HG03108 (cell line): ENCODE data around the gene DNMT3A.

Source experiments
- ATAC-seq: cut with Tn5 transposase; IDR thresholded peaks from one replicate; pipeline ENCODE4 v1.9.1; 2021; ENCODE audit warnings: moderate library complexity; ENCODE audit not compliant: unreplicated experiment

The DNMT3A gene

DNA sequence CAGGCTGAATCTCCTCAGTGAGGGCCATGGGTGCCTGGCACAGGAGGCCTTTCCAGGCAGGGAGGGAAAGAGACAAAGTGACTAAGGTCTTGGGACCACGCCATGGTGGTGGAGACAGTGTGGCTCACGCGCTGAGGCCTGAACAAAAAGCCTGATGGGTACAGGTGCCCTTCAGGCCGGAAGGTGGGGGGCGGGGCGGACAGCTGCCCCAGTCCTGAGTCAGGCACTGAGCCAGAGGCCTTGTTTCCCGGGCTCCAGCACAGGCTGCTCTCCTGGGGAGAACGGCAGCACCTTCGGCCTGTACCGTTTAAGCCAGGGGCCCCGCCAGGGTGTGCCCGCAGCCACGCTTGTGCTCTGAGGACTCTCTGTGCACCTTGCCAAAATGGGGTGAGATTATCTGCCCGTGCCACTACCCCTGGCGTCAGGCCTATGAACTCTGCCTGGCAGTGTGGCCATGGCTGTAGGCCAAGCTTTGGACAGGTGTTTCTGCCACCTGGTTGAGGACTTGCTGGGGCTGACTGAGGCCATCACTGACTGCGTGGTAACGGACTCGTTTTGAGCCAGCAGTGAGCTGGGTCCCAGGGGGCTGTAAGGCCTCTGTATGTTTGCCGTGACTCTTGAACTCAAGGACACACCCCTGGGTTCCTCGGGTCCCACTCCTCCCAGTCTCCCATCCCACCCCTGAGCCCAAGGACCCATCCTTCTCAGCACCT is 31.7 kb upstream of the DNMT3A start:
- ATAC-seq = no peak

DNA sequence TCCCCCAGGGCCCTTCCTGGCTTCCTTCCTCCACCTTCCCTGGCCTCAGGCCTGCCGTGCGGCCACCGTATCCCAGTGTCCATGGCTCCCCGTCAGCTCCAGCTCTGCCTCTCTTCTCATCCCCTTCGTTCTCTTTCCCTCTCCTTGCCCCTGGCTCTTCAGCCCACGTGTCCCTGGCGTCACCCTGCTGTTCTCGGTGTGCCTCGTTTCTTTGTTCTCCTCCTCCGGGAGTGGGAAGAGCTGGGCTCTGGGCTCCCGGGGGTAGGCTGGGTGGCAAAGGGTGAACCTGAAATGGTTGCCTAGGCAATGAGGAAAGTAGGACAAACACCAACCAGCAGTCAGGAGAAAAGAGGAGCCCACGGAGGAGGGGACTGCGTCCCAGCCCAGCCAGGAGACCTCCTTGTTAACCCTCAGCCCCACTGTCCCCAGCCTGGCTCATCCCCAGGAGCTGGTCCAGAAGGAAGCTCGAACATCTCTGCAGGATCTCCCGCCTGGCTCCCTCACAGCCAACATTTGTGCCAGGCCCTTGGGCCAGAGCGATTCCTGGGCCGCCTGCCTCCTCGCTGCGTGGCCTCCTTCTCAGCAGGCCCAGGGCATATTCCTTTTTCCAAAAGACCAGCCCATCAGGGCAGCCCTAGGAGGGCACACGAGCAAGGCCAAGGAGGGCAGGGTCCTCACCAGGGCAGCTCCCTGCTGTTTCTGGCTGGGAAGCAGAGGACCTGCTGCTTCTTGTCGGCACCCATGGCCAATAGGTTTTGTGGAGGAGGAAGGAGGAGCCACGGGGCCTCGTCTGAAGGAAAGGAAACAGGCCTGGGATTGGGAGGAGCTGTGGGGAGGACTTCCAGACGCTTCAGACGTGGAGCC is 30.9 kb upstream of the DNMT3A start:
- ATAC-seq = no peak

DNA sequence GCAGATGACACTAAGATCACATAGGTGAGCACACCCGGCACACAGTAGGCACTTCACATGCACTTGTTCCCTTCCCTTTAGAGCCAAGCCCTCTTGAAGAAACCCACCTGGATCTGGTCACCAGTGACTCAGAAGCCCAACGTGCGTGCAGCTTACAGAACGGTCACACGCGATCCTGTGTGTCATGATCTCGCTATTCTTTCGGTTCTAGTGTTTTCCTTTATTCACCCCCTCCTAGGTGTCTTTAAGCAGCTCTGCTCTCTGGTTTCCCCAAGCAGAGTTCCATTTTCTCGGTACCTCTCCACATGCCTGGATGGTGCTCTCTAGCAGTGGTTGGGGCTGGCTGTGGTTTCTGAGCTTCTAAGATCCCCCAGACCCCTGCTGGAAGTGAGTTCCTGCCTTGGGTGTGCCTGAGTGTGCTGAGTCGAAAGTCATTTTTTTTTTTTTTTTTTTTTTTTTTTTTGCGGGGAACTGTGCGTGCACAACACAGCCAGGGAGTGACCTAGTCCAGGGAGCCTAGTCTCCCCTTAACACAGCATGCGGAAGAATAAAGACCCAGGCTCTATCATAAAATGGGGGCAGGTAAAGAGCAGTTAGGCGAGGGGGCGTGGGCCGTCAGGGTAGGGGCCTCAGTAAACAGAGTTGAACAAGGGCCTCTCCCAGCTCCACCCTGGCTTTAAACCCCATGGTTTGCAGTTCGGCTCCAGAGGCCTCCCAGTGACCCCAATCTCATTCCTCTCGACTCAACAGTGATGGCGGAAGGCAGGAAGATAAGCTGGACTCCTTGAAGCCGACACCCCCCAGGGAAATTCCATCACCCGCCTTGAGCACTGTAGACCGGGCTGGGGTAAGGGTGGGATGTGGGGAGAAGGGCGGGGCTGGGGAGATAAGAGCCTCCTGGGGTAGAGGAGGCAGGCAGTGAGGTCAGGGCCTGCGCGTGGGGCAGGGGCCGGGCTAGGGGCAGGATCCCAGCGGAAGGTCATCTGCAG is 29.8 kb upstream of the DNMT3A start:
- no peak for ATAC-seq

DNA sequence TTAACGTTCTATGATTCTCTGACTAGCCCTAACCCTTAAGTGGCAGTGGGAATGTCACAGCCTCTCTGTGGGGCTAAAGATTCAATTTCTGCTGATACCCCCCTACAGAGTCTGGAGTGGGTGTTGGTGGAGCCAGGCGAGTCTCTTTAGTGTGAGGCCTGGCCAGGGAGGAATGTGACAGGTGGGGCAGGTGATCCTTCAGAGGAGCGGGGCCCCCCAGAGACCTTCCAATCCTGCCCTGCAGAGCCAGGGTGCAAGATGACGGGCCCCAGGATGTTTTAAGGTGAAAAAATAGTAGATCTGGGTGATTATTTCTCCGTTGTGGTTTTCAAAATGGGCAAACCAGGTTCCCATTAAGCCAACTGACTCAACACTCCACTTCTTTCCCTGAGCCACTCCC is 28.2 kb upstream of the DNMT3A start:
- ATAC-seq = no peak

DNA sequence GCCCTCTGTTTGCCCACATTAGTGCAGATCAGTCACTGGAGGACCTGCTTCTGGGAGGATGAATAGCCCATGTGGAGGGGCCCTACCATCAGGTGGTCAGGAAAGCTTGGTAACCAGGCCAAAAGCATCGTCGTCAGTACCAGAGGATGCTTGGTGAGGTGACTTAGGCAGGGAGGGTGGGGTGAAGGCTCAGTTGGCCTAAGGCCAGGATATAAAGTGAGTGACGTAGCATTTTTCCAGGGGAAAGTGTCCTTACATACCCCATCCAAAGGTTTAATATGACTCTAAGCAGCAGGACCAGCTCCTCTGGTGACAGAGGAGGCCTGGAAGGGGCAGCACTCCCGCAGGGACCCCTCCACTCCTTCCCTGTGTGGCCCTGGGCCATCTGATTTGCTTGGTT is 27.7 kb upstream of the DNMT3A start:
- ATAC-seq = no peak

DNA sequence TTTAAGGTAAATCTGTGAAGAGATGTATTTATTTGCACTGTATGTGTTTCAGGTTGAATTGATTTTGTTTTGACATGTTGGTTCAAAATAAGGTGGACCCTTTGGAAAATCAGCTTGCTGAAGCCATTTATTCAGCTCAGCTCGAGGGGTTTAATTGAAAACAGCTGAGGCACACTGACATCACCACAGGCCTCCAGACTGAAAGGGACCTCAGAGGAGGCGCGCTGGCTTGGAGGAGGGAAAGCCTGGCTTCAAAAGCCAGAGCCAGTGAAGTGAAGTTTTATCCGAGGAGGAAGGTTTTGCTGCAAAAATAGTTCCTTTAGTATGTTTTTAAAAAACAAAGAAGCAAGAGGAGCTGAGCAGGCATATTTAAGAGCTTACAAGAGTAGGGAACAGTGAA is 26.9 kb upstream of the DNMT3A start:
- no peak for ATAC-seq

DNA sequence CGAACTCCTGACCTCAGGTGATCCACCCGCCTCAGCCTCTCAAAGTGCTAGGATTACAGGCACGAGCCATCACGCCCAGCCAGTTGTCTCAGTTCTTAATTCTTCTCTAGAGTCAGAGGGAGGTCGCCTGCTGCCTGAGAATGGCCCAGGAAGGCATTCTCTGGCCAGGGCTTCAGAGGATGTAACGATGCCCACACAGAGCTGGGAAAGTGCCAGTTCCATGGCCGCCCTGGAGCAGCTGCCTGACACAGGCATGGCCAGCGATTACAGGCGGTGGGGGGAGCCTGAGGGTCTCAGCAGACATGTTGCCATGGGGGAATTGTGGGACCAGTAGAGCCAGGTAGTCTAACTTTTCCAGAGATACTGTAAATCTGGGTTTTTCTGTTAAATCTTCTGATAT is 25.6 kb upstream of the DNMT3A start:
- no peak for ATAC-seq

DNA sequence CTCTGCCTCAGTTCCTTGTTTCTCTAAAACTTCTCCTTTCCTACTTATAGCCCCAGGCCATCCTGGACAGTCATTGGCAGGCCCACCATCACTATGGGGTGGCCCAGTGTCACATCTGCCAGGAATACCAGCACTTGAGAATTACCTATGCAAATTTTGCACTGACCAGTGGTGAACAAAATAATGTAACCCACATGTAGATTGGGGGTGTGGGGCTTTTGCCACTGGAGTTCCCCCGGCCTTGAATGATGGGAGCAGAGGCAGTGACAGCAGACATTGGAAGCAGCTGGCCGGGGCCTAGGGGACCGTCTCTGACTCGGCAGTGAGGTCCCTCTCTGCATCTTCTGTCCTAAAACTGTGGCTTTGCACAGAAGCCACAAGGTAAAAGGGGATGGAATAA is 24.9 kb upstream of the DNMT3A start:
- ATAC-seq = no peak

DNA sequence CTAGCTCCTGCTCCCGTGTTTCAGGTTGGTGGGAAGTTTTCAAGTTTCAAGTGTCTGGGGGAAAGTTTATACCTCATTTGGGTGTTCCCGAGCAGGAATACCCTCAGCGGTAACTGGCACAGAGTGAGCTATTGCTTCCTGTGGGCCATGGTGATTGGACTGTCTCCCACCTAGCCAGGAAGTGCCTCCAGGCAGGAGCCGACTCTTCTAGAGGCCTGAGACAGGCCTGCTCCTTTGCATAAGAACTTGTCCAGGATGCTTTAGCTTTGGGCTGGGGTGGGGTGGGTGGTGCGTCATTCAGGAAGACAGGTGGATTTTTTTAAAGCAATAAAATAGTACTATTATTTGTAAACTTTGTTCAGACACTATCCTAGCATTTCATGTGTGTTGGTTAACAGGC is 23.5 kb upstream of the DNMT3A start:
- no peak for ATAC-seq

DNA sequence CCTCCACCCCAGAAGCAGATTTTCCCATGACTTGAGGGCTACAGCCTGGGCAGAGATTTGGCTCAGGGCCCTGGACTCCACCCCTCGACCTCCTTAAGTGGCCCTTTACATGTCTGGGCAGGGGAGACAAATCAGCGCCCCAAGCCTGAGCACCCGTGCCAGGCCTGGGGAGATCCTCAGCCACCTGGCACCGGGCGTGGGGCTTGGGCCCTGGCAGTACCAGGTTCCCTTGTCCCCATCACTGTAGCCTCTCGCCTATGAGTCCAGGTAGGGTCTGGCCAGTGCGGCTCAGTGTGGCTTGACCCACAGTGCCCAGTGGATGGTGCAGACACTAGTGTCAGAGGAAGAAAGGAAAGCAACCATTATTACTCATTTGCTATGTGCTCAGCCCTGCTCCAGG is 22.0 kb upstream of the DNMT3A start:
- ATAC-seq = no peak

DNA sequence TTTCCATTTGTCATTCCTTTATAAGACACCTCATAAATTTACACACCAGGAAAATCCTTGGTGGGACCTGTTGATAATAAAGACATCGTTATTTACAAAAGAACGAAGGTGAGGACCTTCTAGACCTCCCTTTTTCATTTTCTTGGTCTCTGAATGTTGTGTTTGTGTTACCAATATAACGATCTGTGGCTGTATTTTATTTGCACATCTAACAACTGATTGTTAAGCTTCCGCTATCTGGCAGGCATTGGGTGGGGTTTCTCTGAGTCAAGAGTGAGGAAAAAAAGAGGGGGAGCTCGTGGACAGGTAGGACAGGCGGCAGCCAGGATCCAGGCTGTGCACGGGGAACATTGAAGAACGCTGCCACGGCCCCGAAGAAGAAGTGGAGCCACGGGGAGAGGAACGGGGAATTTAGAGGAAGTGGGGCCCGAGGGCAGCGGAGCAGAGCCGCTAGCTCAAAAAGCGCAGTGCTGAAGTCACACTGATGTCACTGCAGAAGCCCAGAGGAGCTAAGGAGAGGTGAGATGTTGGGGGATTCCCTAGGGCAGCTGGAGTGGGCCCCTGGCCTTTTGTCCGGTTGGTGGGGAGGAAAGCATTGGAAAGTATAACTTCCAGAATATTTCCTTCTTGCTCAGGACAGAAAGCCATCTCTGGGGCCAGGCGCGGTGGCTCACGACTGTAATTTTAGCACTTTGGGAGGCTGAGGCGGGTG is 20.9 kb upstream of the DNMT3A start:
- peak; percentile 75 for ATAC-seq

DNA sequence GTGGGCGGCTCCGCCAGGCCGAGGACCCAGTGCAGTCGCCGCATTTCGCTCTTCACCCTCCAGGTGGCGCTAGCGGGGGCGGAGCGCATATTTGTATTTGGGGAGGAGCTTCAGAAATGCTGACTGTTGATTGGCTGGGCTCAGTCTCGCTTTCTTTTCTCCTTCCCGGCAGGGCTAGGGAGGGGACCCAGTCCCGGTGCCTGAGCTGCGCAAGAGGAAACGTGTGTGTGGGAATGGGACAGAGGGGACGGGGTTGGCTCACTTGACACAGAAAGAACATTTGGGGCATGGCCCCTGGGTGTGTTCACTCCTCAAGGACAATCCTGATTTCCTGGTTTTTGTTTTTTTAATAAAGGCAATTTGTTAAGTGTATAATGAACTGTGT is 20.3 kb upstream of the DNMT3A start:
- peak; percentile 85 for ATAC-seq

DNA sequence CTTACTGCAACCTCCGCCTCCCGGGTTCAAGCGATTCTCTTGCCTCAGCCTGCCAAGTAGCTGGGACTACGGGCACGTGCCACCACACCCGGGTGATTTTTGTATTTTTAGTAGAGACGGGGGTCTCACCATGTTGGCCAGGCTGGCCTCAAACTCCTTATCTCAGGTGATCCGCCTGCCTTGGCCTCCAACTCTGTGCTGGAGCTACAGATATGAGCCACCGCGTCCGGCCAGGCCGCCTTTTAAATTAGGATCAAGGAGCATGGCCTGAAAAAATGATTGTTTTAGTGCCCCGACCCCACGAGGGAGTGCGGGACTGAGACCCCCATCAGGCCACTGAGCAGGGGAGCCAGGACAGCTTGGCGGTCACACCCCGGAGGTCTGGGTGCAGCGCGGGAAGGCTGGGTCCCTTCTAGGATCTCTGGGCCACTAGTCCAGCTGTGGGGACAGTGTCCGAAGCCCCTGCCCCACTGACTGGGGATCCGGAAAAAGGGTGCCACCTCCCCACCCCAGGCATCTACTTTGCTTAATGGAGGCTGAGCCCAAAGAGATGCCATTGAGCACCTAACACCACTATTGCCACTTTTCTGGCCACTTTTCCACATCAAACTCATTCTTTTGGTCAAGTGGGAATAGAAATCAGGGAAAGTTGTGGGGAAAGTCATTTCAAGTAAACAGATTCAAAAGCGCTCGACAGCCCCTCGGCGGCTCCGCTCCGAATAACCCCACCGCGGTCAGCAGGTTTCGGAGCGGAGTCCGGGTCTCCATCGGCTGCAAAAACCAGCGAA is 19.7 kb upstream of the DNMT3A start:
- no peak for ATAC-seq

DNA sequence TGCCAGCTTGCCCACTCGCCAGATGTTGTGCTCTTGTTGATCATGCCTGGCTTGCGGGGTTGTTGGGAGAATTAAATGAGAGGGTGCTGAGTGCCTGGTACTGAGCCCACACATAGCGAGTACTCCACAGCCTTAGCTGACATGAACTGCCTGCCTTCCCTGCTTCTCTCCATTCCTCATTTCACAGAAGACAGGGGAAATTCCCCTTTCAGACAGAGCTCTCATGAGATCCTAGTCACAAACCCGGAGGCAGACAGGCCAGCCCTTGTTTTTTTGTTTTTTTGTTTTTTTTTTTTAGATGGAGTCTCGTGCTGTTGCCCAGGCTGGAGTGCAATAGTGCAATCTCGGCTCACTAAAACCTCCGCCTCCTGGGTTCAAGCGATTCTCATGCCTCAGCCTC is 17.1 kb upstream of the DNMT3A start:
- ATAC-seq = no peak

DNA sequence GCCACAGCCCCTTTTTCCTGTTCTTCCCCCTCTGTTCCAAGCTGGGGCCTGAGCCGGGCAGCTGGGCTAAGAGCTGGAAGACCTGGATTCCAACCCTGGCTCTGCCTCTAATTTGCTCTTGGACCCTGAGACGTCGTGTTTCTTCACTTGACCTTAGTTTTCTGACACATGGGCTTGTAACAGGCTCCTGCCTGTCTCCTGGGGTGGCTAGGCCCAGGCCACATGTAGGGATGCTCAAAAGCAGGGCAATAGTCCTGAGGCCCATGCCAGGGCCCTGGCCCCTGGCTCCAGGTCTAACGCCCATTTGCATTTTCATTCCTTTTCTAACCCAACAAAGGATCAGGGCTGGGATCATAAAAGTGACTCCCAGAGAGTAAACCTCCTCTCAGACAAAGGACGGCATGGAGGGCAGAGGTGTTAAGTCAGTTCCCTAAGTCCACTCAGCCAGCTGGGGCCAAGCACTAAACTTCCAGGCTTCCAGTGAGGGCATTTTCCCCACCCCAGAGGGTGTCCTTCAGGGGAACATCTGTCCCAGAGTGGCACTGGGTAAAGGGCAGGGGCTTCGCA is 16.6 kb upstream of the DNMT3A start:
- no peak for ATAC-seq

DNA sequence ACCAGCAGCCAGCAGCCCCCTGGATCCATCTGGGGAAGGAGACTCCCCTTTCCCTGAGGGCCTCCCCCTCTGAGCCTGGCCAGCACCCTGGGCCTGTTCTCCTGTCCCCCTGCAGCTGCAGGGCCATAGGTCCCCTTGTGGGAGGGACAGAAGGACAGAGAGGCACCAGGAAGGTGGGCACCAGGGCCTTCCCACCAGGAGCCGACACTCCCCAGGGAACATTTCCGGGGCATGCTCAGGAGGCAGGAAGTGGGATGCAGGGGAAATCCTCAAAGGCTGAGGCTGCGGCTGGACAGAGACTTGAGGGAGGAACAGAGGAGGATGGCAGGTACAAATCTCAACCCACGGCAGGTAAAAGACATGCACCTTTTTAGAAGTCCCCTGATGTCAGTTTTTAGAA is 14.4 kb upstream of the DNMT3A start:
- ATAC-seq = no peak

DNA sequence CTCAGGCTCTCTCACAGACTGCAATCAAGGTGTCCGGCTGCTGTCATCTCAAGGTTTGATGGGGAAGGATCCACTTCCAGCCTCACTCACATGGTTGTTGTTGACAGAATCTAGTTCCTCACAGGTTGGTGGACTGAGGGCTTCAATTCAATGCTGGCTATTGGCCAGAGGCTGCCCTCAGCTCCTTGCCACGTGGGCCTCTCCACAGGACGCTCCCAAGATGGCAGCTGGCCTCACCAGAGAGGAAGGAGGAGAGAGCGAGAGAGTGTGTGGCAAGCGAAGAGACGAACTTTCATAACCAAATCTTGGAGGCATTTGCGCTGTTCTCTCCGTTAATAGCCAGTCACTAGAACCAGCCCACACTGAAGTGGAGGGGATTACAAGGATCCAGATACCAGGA is 13.5 kb upstream of the DNMT3A start:
- ATAC-seq = no peak

DNA sequence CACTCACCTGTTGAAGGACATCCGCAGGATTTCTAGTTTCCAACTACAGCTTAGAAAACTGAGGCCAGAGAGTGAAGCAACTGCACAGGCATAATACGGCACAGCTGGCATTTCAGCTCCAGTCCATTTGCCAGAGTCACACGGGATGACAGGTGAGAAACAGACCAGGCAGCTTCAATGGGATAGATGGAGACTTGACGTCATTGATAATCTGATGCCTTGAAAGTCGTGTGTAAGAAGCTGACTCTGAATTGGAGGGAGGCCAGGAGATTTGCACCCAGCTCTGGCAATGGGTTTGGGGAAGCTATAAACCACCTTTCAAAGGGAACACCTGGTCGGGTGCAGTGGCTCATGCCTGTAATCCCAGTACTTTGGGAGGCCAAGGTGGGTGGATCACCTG is 12.4 kb upstream of the DNMT3A start:
- no peak for ATAC-seq

DNA sequence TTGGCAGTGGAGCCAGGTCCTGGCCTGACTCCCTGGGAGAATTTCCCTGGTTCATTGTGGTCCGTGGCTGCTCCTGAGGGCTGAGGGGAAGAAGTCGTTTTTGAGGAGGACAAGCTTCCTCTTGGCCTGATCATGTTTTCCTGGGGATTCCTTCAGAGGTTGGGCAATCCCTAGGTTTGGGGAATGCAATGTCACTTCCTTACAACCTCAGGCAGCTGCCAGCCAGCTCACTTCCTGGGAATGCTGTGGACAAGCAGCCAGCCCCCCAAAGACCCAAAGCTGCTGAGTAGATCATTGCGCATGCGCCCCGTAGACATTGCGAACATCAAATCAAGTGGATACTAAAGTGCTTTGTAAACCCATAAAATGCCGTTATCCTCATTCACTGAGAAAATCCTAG is 7.7 kb upstream of the DNMT3A start:
- no peak for ATAC-seq

DNA sequence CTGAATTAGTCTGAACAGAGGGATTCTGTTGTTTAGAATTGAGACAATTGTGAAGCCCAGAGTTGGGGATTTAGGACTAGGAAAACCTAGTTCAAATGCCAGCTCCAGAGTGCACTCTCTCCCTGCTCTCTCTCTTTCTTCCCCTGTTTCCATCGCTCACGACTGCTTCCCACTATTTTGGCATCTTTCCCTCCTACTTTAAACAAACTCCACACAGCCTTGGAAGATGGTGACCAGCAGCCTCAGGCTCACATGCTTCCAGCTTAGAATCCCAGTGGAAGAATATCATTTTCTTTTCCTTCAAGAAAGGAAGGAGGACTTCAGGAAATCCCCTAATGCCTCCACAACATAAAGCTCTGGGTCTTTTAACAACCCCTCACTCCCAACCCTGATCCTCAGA is 6.1 kb upstream of the DNMT3A start:
- ATAC-seq = no peak
